ENCODE results near the gene LAMA5.

Gene LAMA5

GRCh38 chr20:62370115-62370806 lies 3.1 kb upstream of the LAMA5 start:
- no peak for DNase-seq

- DNase-seq = no peak
Measured at GRCh38 chr20:62369815-62370114, 2.7 kb upstream of the LAMA5 start.

GRCh38 chr20:62368976-62369814 lies 2.1 kb upstream of the LAMA5 start:
- no peak for DNase-seq

- no peak for DNase-seq
Measured at GRCh38 chr20:62368392-62368975, 1.4 kb upstream of the LAMA5 start.

GRCh38 chr20:62367633-62368391 lies 700 bp upstream of the LAMA5 start:
- no peak for DNase-seq

- DNase-seq = no peak
Measured at GRCh38 chr20:62366370-62367135, 559 bp downstream of the LAMA5 start.

GRCh38 chr20:62365814-62366369 lies 1.2 kb downstream of the LAMA5 start:
- no peak for DNase-seq

- no peak for DNase-seq
Measured at GRCh38 chr20:62364911-62365736, 2.0 kb downstream of the LAMA5 start.

- DNase-seq = no peak
Measured at GRCh38 chr20:62363920-62364851, 2.9 kb downstream of the LAMA5 start.

- DNase-seq = no peak
Measured at GRCh38 chr20:62362991-62363919, 3.9 kb downstream of the LAMA5 start.

GRCh38 chr20:62362590-62362940 lies 4.5 kb downstream of the LAMA5 start:
- no peak for DNase-seq

- no peak for DNase-seq
Measured at GRCh38 chr20:62361799-62362589, 5.1 kb downstream of the LAMA5 start.

- DNase-seq = no peak
Measured at GRCh38 chr20:62360854-62361798, 6.0 kb downstream of the LAMA5 start.

GRCh38 chr20:62359491-62360121 lies 7.5 kb downstream of the LAMA5 start:
- DNase-seq = no peak

- DNase-seq = no peak
Measured at GRCh38 chr20:62359043-62359490, 8.0 kb downstream of the LAMA5 start.

Measured in MV-4-11 (cell line).